GM23248 (cell line): ENCODE data around the gene ASPSCR1. TPM values are rescaled to one million over a fixed set of nuclear protein-coding genes. Genes with fewer than 3 reads are reported as not detected.

Source experiments
- DNase-seq: peaks from one replicate; pipeline ENCODE4 v3.0.0-alpha.2; 2015
- H2AFZ ChIP-seq: fragments of 200-600 bp; sonication (generic); 2 replicates; pipeline ENCODE4 v1.6.1; 2016; ENCODE audit warnings: antibody characterized with exemption
- H3F3A ChIP-seq: fragments of 200-600 bp; sonication (generic); 2 replicates; pipeline ENCODE4 v1.6.1; 2016; ENCODE audit warnings: mild to moderate bottlenecking, antibody characterized with exemption, mixed run types; ENCODE audit not compliant: insufficient read depth
- H3K27ac ChIP-seq: fragments of 200-600 bp; sonication (generic); 2 replicates; pipeline ENCODE4 v1.5.1; 2016; ENCODE audit warnings: mild to moderate bottlenecking
- H3K27me3 ChIP-seq: fragments of 200-600 bp; sonication (generic); replicated peaks from 2 replicates; pipeline ENCODE4 v1.6.1; 2016; ENCODE audit warnings: mild to moderate bottlenecking; ENCODE audit not compliant: insufficient read depth
- H3K36me3 ChIP-seq: fragments of 200-600 bp; sonication (generic); 2 replicates; pipeline ENCODE4 v1.6.1; 2016; ENCODE audit warnings: low read depth, mild to moderate bottlenecking
- H3K4me1 ChIP-seq: fragments of 200-600 bp; sonication (generic); 2 replicates; pipeline ENCODE4 v1.6.1; 2016; ENCODE audit warnings: mild to moderate bottlenecking; ENCODE audit not compliant: insufficient read depth
- H3K4me2 ChIP-seq: fragments of 200-600 bp; sonication (generic); one replicate; pipeline ENCODE4 v1.6.1; 2016; ENCODE audit warnings: mild to moderate bottlenecking; ENCODE audit not compliant: unreplicated experiment
- H3K4me3 ChIP-seq: fragments of 200-600 bp; sonication (generic); 2 replicates; pipeline ENCODE4 v1.5.1; 2016; ENCODE audit warnings: mild to moderate bottlenecking
- H3K79me2 ChIP-seq: fragments of 200-600 bp; sonication (generic); 2 replicates; pipeline ENCODE4 v1.6.1; 2016; ENCODE audit warnings: mild to moderate bottlenecking; ENCODE audit not compliant: insufficient read depth
- H3K9ac ChIP-seq: fragments of 200-600 bp; sonication (generic); 2 replicates; pipeline ENCODE4 v1.6.1; 2016; ENCODE audit warnings: mild to moderate bottlenecking
- H3K9me2 ChIP-seq: fragments of 200-600 bp; sonication (generic); 2 replicates; pipeline ENCODE4 v1.6.1; 2016; ENCODE audit warnings: mixed run types, mild to moderate bottlenecking, moderate library complexity; ENCODE audit not compliant: insufficient read depth
- H3K9me3 ChIP-seq: fragments of 200-600 bp; sonication (generic); one replicate; pipeline ENCODE4 v1.6.1; 2017; ENCODE audit warnings: low read depth
- H4K20me1 ChIP-seq: fragments of 200-600 bp; sonication (generic); 2 replicates; pipeline ENCODE4 v1.6.0; 2016; ENCODE audit not compliant: insufficient read depth
- EZH2 ChIP-seq: fragments of 200-600 bp; sonication (generic); IDR thresholded peaks from 2 replicates; pipeline ENCODE4 v1.6.1; 2018; ENCODE audit warnings: antibody characterized with exemption, mild to moderate bottlenecking; ENCODE audit not compliant: insufficient read depth, poor library complexity, severe bottlenecking
- EZH2phosphoT487 ChIP-seq: fragments of 200-600 bp; sonication (generic); IDR thresholded peaks from 2 replicates; pipeline ENCODE4 v1.6.1; 2018; ENCODE audit warnings: antibody characterized with exemption, moderate library complexity, mild to moderate bottlenecking, low read depth; ENCODE audit not compliant: insufficient read depth
- WGBS, 2 experiments: methylation state at CpG; one replicate each; pipeline ENCODE4 v1.1.6; 2015 to 2017; ENCODE audit warnings: low lambda C conversion rate in 2 of 2, low coverage in 1 of 2; ENCODE audit errors: missing lambda C conversion rate in 2 of 2; 5-methylcytosine and 5-hydroxymethylcytosine counted together
- in situ Hi-C: fragments of 300-500 bp; cut with MboI; formaldehyde crosslinking; loops from 2 replicates; pipeline ENCODE4 v1.15.0; 2020
- polyA plus RNA-seq: library from polyadenylated mRNA; unstranded; fragments of >200 nt; fragmentation: Nextera tagmentation; extraction: Ambion mirVana; gene quantifications from 2 replicates; pipeline ENCODE4 v1.2.1, GENCODE V29; 2016
- total RNA-seq: library from RNA; depleted of rRNA; stranded (reverse); fragments of >200 nt; shearing (Covaris generic); gene quantifications from 2 replicates; pipeline ENCODE4 v1.2.3, GENCODE V29; 2014

Gene ASPSCR1
- total and polyA plus RNA-seq, 2 experiments from 2014 or later = 20.6 to 23.5 TPM

DNA sequence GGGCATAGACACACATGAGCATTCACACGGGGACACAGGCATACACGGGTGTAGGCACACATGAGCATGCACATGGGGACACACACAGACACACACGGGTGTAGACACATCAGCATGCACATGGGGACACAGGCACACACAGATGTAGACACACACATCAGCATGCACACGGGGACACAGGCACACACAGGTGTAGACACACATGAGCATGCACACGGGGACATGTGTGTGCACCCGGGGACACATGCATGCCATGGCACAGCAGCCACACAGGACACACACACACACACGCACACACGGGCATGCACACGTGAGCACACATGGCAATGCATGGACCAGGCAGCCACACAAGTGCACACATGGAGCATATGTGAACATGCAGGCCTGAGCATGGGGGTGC, 65.2 kb downstream of the ASPSCR1 start:
- Histone ChIP-seq H3K9me2 (no peaks in the 10 kb centered on the region), H3K9ac (no peak overlapping the region), H3K4me3 (no peak overlapping the region), H3K4me1 (no peaks in the 10 kb centered on the region), H3F3A (peaks cover 6% of the 10 kb centered on the region; the same call in 1 of the 2 replicates), H3K27me3 (no peaks in the 10 kb centered on the region), H2AFZ (no peak overlapping the region), H4K20me1 (no peaks in the 10 kb centered on the region), H3K4me2 (no peak overlapping the region), H3K79me2 (no peaks in the 10 kb centered on the region), H3K27ac (no peak overlapping the region), H3K36me3 (no peaks in the 10 kb centered on the region), H3K9me3 (no peaks in the 10 kb centered on the region)
- DNase-seq = no peak
- no peak for TF ChIP-seq EZH2
- no peak for TF ChIP-seq EZH2phosphoT487
- 63 to 64% methylated on average over 9 of the region's 9 CpGs for WGBS, 2 experiments
- in situ Hi-C loops = no loop called here

DNA sequence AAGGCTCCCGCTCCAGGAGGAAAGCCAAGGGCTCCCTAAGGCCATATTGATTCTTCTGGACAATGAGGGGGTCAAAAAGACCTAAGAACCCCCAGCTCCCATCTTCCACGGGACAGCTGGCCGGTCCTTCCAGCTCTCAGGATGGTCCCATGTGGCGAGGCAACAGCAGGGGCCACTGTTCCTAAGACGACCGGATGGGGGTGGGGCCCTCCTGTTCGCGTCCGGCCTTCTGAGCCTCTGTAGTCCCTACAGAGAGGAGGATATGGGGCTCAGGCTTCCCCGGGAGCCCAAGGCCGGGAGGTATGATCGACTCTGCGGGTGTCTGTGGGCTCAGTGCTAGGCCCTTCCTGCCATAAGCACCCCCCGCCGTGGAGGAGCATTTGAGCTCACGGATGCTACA, 66.1 kb downstream of the ASPSCR1 start:
- no peak overlapping the region for H3K27ac ChIP-seq
- no peak overlapping the region for H3K4me3 ChIP-seq
- WGBS, 2 experiments = 69 to 76% methylated on average over 15 to 16 of the region's 16 CpGs
- H4K20me1 ChIP-seq = no peaks in the 10 kb centered on the region
- no peaks in the 10 kb centered on the region for H3K9me3 ChIP-seq
- no peak overlapping the region for H3K4me2 ChIP-seq
- no peak for DNase-seq
- in situ Hi-C loops = no loop called here
- H3F3A ChIP-seq = peaks cover 6% of the 10 kb centered on the region; the same call in 1 of the 2 replicates
- H3K79me2 ChIP-seq = no peaks in the 10 kb centered on the region
- H3K9ac ChIP-seq = no peak overlapping the region
- H3K27me3 ChIP-seq = no peaks in the 10 kb centered on the region
- H3K9me2 ChIP-seq = no peaks in the 10 kb centered on the region
- no peak overlapping the region for H2AFZ ChIP-seq
- H3K4me1 ChIP-seq = no peaks in the 10 kb centered on the region
- TF ChIP-seq EZH2 (no peak), EZH2phosphoT487 (no peak)
- H3K36me3 ChIP-seq = no peaks in the 10 kb centered on the region

DNA sequence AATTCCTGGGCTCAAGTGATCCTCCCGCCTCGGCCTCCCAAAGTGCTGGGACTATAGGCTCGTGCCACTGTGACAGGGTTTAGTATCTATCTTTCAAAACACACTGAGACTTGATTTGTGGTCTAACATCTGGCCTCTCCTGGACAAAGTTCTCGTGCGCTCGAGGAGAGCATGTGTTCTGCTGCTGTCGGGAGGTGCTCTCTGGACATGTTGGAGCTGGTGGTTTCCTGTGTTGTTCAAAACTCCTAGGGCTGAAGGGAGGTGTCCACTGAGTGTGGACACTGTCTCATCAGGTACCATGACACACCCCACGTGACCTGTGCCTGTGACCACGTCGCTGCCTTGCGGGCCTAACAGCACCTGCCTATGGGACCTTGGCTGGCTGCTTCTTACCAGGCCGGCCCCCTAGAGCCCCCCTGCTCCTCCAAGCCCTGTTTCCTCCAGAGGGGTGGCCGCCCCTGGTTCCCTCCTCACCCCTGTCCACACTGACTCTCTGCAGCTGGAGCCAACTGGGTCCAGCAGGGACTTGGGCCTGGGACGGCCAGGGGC, 68.6 kb downstream of the ASPSCR1 start:
- Histone ChIP-seq H3K4me2 (no peak overlapping the region), H3K79me2 (peaks cover 10% of the 10 kb centered on the region; the same call in 1 of the 2 replicates), H3K9ac (no peak overlapping the region), H3F3A (peaks cover 5% of the 10 kb centered on the region; the same call in 1 of the 2 replicates), H2AFZ (no peak overlapping the region), H4K20me1 (no peaks in the 10 kb centered on the region), H3K27ac (no peak overlapping the region), H3K9me2 (no peaks in the 10 kb centered on the region), H3K27me3 (no peaks in the 10 kb centered on the region), H3K36me3 (no peaks in the 10 kb centered on the region), H3K4me1 (no peaks in the 10 kb centered on the region), H3K9me3 (no peaks in the 10 kb centered on the region), H3K4me3 (no peak overlapping the region)
- TF ChIP-seq EZH2phosphoT487 (no peak), EZH2 (no peak)
- 42 to 44% methylated on average over 14 of the region's 14 CpGs for WGBS, 2 experiments
- DNase-seq = no peak
- in situ Hi-C loops = no loop called here

- Histone ChIP-seq H4K20me1 (no peaks in the 10 kb centered on the region), H3K9me3 (no peaks in the 10 kb centered on the region), H3K36me3 (no peaks in the 10 kb centered on the region), H3K9me2 (no peaks in the 10 kb centered on the region), H3K4me1 (no peaks in the 10 kb centered on the region), H3K4me3 (no peak overlapping the region), H3K4me2 (no peak overlapping the region), H3F3A (no peaks in the 10 kb centered on the region), H3K27ac (no peak overlapping the region), H3K79me2 (peaks cover 10% of the 10 kb centered on the region; the same call in 1 of the 2 replicates), H3K9ac (no peak overlapping the region), H2AFZ (no peak overlapping the region), H3K27me3 (no peaks in the 10 kb centered on the region)
- WGBS, 2 experiments = 88 to 93% methylated on average over 21 of the region's 21 CpGs
- no peak for DNase-seq
- in situ Hi-C loops = no loop called here
- TF ChIP-seq EZH2 (no peak), EZH2phosphoT487 (no peak)
Observed at GRCh38 chr17:82046903-82047302, 69.5 kb downstream of the ASPSCR1 start.

DNA sequence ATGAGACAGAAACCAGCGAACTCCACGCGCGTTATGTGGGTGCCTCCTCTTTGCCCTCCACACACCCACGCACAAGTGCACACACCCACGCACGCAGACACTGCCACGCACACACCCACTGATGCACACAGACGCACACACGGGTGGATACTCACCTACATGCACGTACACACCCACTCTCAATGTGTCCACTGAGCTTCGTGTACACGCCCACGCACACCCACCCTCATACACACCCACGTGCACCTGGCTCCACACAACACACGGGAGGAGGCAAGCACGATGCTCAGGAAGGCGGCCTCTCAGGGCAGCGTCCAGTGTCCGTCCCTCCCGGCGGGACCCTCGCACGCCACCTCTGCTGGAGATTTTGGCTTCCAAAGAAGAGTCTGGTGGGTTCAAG, 70.0 kb downstream of the ASPSCR1 start:
- DNase-seq = no peak
- H3K9ac ChIP-seq = no peak overlapping the region
- no peak overlapping the region for H2AFZ ChIP-seq
- TF ChIP-seq EZH2 = no peak
- TF ChIP-seq EZH2phosphoT487 = no peak
- no peaks in the 10 kb centered on the region for H4K20me1 ChIP-seq
- H3K9me3 ChIP-seq = no peaks in the 10 kb centered on the region
- H3K79me2 ChIP-seq = peaks cover 14% of the 10 kb centered on the region
- no peak overlapping the region for H3K27ac ChIP-seq
- no peaks in the 10 kb centered on the region for H3F3A ChIP-seq
- no peaks in the 10 kb centered on the region for H3K27me3 ChIP-seq
- H3K4me3 ChIP-seq = no peak overlapping the region
- in situ Hi-C loops = no loop called here
- no peaks in the 10 kb centered on the region for H3K4me1 ChIP-seq
- H3K4me2 ChIP-seq = no peak overlapping the region
- WGBS, 2 experiments = 93 to 97% methylated on average over 23 to 24 of the region's 24 CpGs
- no peaks in the 10 kb centered on the region for H3K9me2 ChIP-seq
- H3K36me3 ChIP-seq = no peaks in the 10 kb centered on the region
